GM18873 (cell line): ENCODE results near the gene NUP153.
"Not testable (repeated sequence)": the region's sequence is repeated elsewhere in the genome, so short reads cannot be mapped to it uniquely, and the experiment has no call there.

Source experiments
- ATAC-seq: cut with Tn5 transposase; IDR thresholded peaks from one replicate; pipeline ENCODE4 v1.9.1; 2021; ENCODE audit warnings: mild to moderate bottlenecking, moderate library complexity, moderate number of reproducible peaks; ENCODE audit not compliant: unreplicated experiment, low FRiP score

Gene NUP153

GRCh38 chr6:17714879-17715851 lies 8.4 kb upstream of the NUP153 start:
- peak; percentile 83 for ATAC-seq

DNA sequence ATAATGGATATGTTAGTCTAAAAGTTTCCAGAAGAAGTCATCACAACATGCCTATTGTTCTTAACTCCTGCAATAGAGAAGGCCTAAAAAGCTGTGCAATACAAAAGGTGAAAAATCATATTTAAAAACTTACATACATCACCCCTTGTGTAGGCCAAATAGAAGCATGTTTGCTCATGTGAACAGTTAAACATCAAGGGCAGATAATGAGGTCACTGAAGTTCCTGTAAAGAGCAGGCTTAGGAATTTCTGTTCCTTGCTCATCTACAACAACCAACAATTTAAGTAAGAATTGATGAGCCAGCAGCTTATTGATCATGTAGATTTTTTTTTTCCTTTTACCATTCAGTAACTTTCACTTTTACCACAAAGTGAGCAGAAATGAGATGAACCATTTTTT lies 7.5 kb upstream of the NUP153 start:
- no peak for ATAC-seq

GRCh38 chr6:17712576-17712975 lies 5.9 kb upstream of the NUP153 start:
- no peak for ATAC-seq

GRCh38 chr6:17710331-17710730 lies 3.6 kb upstream of the NUP153 start:
- no peak for ATAC-seq

GRCh38 chr6:17709476-17709875 lies 2.8 kb upstream of the NUP153 start:
- ATAC-seq = no peak

DNA sequence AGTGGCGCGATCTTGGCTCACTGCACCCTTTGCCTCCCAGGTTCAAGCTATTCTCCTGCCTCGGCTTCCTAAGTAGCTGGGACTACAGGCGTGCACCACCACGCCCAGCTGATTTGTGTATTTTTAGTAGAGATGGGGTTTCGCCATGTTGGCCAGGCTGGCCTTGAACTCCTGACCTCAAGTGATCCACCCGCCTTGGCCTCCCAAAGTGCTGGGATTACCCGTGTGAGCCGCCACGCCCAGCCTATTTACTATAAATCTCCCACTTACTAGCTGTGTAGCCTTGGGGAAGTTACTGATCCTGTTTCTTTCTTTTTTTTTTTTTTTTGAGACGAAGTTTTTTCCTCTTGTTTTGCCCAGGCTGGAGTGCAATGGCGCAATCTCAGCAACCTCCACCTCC lies 1.3 kb upstream of the NUP153 start:
- not testable (repeated sequence) for ATAC-seq

DNA sequence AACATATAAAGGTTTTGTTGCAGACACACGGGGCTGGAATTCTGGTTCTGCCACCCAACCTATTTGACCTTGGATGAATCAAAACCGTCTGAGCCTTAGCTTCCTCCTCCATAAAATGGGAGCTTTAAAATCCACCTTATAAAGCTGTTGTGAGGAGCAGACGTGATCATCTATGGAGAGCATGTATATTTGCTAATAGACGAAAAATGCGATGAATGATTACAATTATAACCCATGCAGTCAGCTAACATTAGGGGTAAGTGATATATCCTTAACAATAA lies 586 bp upstream of the NUP153 start:
- no peak for ATAC-seq

GRCh38 chr6:17705778-17706579 lies 746 bp downstream of the NUP153 start:
- ATAC-seq = peak; percentile 45

DNA sequence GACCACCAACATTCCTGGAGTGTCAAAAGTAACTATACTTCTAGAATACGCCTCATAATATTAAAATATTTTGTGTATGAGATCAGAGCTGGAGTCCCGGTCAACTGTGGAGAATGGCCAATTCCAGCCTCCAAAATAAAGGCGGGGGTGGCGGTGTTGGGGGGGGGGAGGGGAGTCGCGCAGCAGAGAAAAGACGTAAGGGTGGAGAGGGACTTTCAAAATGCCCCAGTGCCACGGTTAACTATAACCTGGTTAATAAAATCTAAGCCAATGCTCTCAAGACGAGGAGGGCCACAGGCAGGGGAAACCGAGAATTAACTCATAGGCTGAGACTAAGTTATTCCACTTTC lies 1.3 kb downstream of the NUP153 start:
- peak; percentile 3 for ATAC-seq

DNA sequence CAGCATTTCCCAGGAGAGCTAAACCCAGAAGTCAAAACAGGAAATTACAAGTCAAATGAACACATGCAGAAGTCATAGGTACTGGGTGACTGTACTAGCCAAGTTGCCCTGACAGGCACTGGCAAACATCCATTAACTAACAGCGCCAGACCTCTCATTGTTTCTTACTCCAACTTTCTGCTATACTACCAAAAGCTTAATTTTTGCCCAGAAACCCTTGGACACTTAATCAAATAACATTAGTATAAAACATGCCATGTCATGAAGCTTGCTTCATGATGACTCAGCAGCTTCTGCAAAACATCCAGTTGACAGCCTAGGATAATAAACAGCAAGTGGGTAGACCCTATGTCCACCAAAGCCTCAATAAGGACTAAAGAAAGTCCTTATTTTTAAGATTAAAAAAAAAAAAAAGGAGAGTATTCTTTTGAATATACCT lies 3.5 kb downstream of the NUP153 start:
- no peak for ATAC-seq

- no peak for ATAC-seq
Observed at GRCh38 chr6:17700421-17701416, 6.0 kb downstream of the NUP153 start.

DNA sequence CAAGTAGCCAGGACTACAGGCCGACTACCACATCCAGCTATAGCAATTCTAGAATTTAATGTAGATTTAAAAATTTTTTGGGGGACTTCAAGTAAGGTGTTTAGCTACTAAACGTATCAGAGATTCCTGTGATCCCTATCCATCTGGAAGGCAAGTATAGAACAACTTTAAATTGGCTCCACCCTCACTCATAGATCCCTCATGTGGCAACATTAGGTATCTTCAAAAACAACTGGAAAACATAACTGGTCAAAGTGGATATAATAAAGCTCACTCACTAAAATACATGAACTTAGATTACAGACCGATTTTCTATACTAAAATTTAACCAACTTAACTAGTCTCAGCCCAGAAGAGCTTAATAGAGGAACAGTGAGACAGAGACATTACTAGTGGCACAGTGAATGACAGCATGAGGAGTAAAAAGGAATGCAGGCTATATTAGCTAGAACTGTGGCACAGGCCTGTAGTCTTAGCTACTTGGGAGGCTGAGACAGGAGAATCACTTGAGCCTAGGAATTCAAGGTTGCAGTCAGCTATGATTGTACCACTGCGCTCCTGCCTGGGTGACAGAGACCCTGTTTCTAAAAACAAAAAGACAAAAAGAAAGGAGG lies 14.7 kb downstream of the NUP153 start:
- no peak for ATAC-seq

DNA sequence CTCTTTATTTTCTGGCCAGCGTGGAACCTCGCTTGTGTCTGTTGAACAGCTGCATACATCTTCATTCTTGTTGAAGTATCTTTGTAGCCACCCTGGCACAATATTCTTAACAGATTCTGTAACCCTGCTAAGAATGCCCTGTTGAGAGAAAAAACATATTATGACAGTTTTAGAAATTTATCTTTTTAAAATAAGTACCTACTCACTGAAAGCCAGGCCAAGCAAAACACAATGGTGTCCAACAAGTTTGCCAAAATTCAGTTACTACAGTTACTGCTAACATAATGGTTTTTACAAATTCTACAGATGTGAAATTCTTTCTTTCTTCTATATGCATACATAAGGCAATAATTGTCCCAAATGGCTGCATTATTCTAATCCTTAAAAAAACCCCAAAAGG lies 18.2 kb downstream of the NUP153 start:
- no peak for ATAC-seq

- no peak for ATAC-seq
Observed at GRCh38 chr6:17687136-17687535, 19.6 kb downstream of the NUP153 start.

DNA sequence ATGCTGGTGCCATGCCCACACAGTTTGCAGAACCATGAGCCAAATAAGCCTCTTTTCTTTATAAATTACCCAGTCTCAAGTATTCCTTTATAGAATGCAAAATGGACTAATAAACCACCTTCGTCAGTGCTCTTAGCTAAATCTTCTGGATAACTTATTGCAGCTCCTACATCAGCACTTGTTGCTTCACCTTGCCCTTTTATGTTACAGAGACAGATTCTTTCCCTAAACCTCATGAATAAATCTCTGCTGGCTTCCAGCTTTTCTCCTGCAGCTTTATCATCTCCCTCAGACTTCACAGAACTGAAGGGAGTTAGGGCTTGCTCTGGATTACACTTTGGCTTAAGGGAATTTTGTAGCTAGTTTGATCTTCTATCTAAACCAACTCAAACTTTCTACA lies 22.6 kb downstream of the NUP153 start:
- ATAC-seq = no peak

- ATAC-seq = no peak
Observed at GRCh38 chr6:17683428-17683827, 23.3 kb downstream of the NUP153 start.

GRCh38 chr6:17679726-17680125 lies 27.0 kb downstream of the NUP153 start:
- ATAC-seq = no peak

- no peak for ATAC-seq
Observed at GRCh38 chr6:17677602-17678001, 29.1 kb downstream of the NUP153 start.

DNA sequence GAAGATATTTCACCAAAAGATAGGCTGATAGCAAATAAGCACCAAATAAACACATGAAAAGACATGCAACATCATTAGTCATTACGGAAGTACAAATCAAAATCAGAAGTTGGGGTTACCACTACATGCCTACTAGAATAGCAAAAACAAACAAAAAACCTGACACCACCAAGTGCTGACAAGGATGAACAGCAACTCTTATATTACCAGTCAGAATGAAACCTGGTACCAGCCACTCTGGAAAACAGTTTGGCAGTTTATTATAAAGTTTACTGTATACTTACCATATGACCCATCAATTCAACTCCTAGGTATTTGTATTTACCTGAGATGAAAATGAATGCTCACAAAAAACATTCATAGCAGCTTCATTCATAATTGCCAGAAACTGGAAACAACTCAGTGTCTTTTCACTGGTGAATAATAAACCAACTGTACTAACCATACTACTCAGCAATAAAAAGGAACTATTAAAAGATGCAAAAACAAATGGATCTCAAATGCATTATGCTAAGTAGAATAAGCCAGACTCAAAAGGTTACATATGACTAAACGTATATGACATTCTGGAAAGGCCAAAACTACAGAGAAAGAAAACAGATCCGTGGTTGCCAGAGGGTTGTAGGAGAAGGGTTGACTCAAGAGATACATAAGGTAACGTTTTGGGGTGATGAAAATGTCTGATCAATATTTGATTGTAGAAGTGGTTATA lies 33.0 kb downstream of the NUP153 start:
- no peak for ATAC-seq
